CD8-positive, alpha-beta memory T cell (primary cell): ENCODE data around the gene PLCD1. TPM values are rescaled to one million over a fixed set of nuclear protein-coding genes. Genes with fewer than 3 reads are reported as not detected.
A peak's percentile ranks its signal among the peaks of the same experiment; 100 is the strongest.

ENCODE experiments used
- CTCF ChIA-PET: fragments of 350-600 bp; sonication (Branson Sonifier 250); formaldehyde crosslinking; loops from one replicate; lab custom pipeline; 2021; ENCODE audit warnings: antibody characterized with exemption; lab: Charles Lee
- POLR2A ChIA-PET: fragments of 350-600 bp; sonication (Branson Sonifier 250); formaldehyde crosslinking; loops from one replicate; lab custom pipeline; 2021; ENCODE audit warnings: antibody characterized with exemption; lab: Charles Lee
- DNase-seq, 5 donors: peaks; one replicate each; pipeline versions ENCODE4 v3.0.0 to v3.0.0-alpha.2; 2020 to 2022; ENCODE audit warnings: mixed read lengths in 1 of 5
- H3K27ac ChIP-seq: one replicate; pipeline ENCODE4 v1.7.0; 2013; ENCODE audit warnings: low read depth, mild to moderate bottlenecking, low read length, moderate library complexity
- H3K27me3 ChIP-seq: 2 replicates; pipeline ENCODE4 v1.7.0; 2013; ENCODE audit warnings: low read length, mild to moderate bottlenecking; ENCODE audit not compliant: insufficient read depth, poor library complexity, severe bottlenecking
- H3K36me3 ChIP-seq: 2 replicates; pipeline ENCODE4 v1.7.0; 2013; ENCODE audit warnings: mild to moderate bottlenecking, low read length, moderate library complexity; ENCODE audit not compliant: insufficient read depth
- H3K4me1 ChIP-seq: 2 replicates; pipeline ENCODE4 v1.7.0; 2013; ENCODE audit warnings: mild to moderate bottlenecking, low read length, moderate library complexity; ENCODE audit not compliant: insufficient read depth
- H3K4me3 ChIP-seq: 2 replicates; pipeline ENCODE4 v1.7.0; 2013; ENCODE audit warnings: mild to moderate bottlenecking, low read length
- H3K9me3 ChIP-seq: 2 replicates; pipeline ENCODE4 v1.7.0; 2013; ENCODE audit warnings: mild to moderate bottlenecking, low read length
- H3K27ac Mint-ChIP-seq, 8 donors: one replicate each; pipeline ENCODE4 v1.8.0; 2020 to 2021; ENCODE audit warnings: mixed read lengths in 8 of 8, mild to moderate bottlenecking in 6 of 8, inconsistent platforms in 3 of 8, moderate library complexity in 3 of 8
- H3K27me3 Mint-ChIP-seq, 2 donors: one replicate each; pipeline ENCODE4 v1.8.0; 2020 to 2021; ENCODE audit warnings: mixed read lengths in 2 of 2, mild to moderate bottlenecking in 1 of 2, moderate library complexity in 1 of 2
- H3K36me3 Mint-ChIP-seq, 3 donors: one replicate each; pipeline ENCODE4 v1.8.0; 2020 to 2021; ENCODE audit warnings: mixed read lengths in 3 of 3, inconsistent platforms in 1 of 3, mild to moderate bottlenecking in 1 of 3
- H3K4me1 Mint-ChIP-seq, 3 donors: one replicate each; pipeline ENCODE4 v1.8.0; 2020 to 2021; ENCODE audit warnings: mixed read lengths in 3 of 3, inconsistent platforms in 1 of 3, mild to moderate bottlenecking in 1 of 3
- H3K4me3 Mint-ChIP-seq, 7 donors: one replicate each; pipeline ENCODE4 v1.8.0; 2020 to 2021; ENCODE audit warnings: mixed read lengths in 7 of 7, mild to moderate bottlenecking in 6 of 7, moderate library complexity in 4 of 7, inconsistent platforms in 2 of 7
- H3K9me3 Mint-ChIP-seq, 5 donors: one replicate each; pipeline ENCODE4 v1.8.0; 2020 to 2022; ENCODE audit warnings: mixed read lengths in 5 of 5, mild to moderate bottlenecking in 3 of 5, moderate library complexity in 2 of 5, inconsistent platforms in 1 of 5
- polyA plus RNA-seq: library from polyadenylated mRNA; unstranded; fragments of 300-500 nt; fragmentation: Illumina TruSeq; gene quantifications from one replicate; pipeline ENCODE4 v1.2.3, GENCODE V29; 2021
- total RNA-seq, 2 experiments: library from RNA; stranded (reverse); gene quantifications; one replicate each; pipeline ENCODE4 v1.2.3, GENCODE V29; 2021

PLCD1 gene
- total and polyA plus RNA-seq, 3 experiments from 2014 or later: 12.8 to 36.4 (median 18.5) TPM

DNA sequence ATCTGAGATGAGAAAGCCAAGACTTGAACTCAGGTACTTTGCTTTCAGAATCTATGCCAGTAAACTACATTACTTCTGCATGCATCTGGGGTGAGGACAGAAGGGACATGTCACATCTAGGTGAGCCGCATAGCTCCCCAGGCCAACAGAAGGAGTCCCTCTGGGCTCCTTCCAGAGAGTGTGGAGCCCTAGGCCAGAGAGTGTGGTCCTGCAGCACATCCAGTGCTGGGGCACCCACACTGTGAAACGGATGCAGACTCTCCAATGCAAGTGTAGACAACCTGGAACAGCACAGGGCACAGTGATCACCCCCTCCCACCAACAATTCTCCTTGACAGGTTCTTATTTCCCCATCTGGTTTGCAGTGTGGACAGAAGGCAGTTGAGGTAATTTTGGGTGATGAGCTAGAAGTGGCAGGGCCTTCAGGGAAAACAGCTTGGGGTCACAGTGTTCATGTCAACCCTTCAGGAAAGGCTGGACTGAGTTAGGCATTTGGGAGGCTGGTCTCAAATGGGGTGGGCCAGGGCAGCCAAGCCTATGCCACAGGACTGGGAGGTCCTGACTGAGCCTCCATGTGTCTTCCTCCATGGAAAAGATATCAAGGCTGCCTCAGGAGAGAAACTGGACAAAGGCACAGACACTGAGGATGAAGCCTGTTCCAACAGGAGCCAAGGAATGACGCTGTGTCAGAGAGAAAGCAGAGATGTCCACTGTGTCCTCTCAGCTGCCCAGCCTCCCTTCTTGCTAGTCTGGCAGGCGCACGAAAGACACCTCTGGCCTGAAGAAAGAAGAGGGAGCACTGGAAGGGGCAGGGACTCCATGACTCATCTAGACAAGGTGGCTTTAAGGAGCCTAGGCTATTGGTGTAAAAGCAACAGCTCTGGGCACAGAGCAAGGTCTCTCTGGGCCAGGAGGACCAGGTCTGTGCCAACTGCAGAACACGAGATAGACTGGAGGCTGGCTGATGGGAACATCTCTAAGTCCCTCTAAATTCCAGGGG is 1.7 kb downstream of the PLCD1 start:
- CTCF ChIA-PET: interaction anchor here (1.8 kb wide), 1 partner anchor 11 kb away, joined by 7 read pairs; the partner anchor contains the start of gene DLEC1
- peaks cover 53% of the 10 kb centered on the region for H3K4me1 ChIP-seq

GRCh38 chr3:38026856-38027255 is 2.6 kb downstream of the PLCD1 start:
- Histone ChIP-seq H3K4me1 (peaks cover 62% of the 10 kb centered on the region), H3K9me3 (no peaks in the 10 kb centered on the region), H3K4me3 (no peak overlapping the region), H3K36me3 (no peaks in the 10 kb centered on the region), H3K27ac (no peak overlapping the region), H3K27me3 (peaks cover 8% of the 10 kb centered on the region)
- H3K9me3 Mint-ChIP-seq: no peaks in the 10 kb centered on the region
- peak overlapping the region in 2 of 7 donors; percentile 79 to 83 for H3K4me3 Mint-ChIP-seq
- H3K27me3 Mint-ChIP-seq: peaks cover 0 to 7% of the 10 kb centered on the region in 2 donors
- H3K4me1 Mint-ChIP-seq: peaks cover 45 to 76% (median 55%) of the 10 kb centered on the region in 3 donors
- no peak for DNase-seq
- CTCF ChIA-PET: interaction anchor here (1.8 kb wide), 1 partner anchor 12 kb away, joined by 7 read pairs; the partner anchor contains the start of gene DLEC1
- H3K27ac Mint-ChIP-seq: peak overlapping the region in 6 of 8 donors; percentile 26 to 92 (median 74)
- H3K36me3 Mint-ChIP-seq: peaks cover 0 to 12% (median 0%) of the 10 kb centered on the region in 3 donors
- POLR2A ChIA-PET: interaction anchor here (0.8 kb wide), 1 partner anchor 12 kb away, joined by 3 read pairs; the partner anchor contains the start of gene DLEC1

More for the DNA sequence above, 1.7 kb downstream of the PLCD1 start:
- Histone ChIP-seq H3K27me3 (peaks cover 8% of the 10 kb centered on the region), H3K4me3 (no peak overlapping the region), H3K27ac (no peak overlapping the region), H3K36me3 (no peaks in the 10 kb centered on the region), H3K9me3 (no peaks in the 10 kb centered on the region)
- Mint-ChIP-seq H3K36me3 (peaks cover 0 to 12% (median 0%) of the 10 kb centered on the region in 3 donors), H3K4me1 (peaks cover 39 to 71% (median 51%) of the 10 kb centered on the region in 3 donors), H3K9me3 (no peaks in the 10 kb centered on the region), H3K4me3 (peak overlapping the region; percentile 68 to 90 (median 80)), H3K27ac (peak overlapping the region in 7 of 8 donors; percentile 28 to 86 (median 51)), H3K27me3 (peaks cover 0 to 7% of the 10 kb centered on the region in 2 donors)
- DNase-seq: no peak
- POLR2A ChIA-PET: interaction anchor here (0.8 kb wide), 1 partner anchor 11 kb away, joined by 3 read pairs; the partner anchor contains the start of gene DLEC1

DNA sequence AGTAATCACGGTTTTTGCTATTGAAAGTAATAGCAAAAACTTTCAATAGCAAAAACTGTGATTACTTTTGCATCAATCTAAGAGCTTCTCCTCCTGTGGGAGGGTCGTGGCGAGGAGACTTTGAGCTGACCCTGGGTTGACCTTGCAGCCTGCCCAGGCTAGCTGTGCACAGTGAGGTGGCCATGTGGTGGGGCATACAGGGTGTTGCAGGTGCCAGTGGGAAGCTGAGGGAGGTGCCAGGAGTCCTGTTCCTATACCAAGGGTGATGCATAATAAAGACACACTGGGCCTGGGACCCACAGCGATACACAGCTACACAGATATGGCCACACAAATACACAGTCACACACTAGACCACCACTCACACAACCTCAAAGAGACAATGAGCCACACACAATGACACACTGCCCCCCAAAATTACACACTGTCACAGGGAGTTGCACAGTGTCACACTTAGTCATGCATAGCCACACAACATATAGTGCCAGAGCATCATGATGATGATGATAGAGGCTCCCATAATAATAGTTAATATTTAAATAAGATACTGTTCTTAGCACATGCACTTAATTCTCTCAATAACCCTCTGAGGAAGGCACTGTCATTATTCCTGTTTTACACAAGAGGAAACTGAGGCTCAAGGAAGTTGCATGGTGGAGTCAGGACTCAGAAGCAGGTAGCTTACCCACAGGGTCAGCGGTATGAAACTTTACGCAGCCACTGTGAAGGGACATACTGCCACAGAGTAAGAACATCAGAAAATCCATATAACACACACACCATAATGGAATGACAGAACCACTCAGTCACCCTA is 6.3 kb downstream of the PLCD1 start:
- Mint-ChIP-seq H3K27ac (peak overlapping the region; percentile 77 to 99 (median 94)), H3K4me1 (peaks cover 43 to 69% (median 52%) of the 10 kb centered on the region in 3 donors), H3K27me3 (peaks cover 0 to under 1% of the 10 kb centered on the region in 2 donors), H3K4me3 (peak overlapping the region; percentile 85 to 96 (median 92)), H3K36me3 (peaks cover 7 to 40% (median 10%) of the 10 kb centered on the region in 3 donors), H3K9me3 (no peaks in the 10 kb centered on the region)
- no peaks in the 10 kb centered on the region for H3K9me3 ChIP-seq
- CTCF ChIA-PET: interaction anchor here (0.9 to 4.1 kb wide), 5 partner anchors 17 to 21 kb away, joined by 3 to 20 read pairs (median 5); partner anchors contain the start of gene DLEC1
- DNase-seq: peak in 1 of 5 donors; percentile 42
- H3K4me1 ChIP-seq: peaks cover 34% of the 10 kb centered on the region
- no peaks in the 10 kb centered on the region for H3K27me3 ChIP-seq
- H3K27ac ChIP-seq: peak overlapping the region; percentile 82
- no peaks in the 10 kb centered on the region for H3K36me3 ChIP-seq
- peak overlapping the region; percentile 88 for H3K4me3 ChIP-seq
- POLR2A ChIA-PET: no interaction called here

DNA sequence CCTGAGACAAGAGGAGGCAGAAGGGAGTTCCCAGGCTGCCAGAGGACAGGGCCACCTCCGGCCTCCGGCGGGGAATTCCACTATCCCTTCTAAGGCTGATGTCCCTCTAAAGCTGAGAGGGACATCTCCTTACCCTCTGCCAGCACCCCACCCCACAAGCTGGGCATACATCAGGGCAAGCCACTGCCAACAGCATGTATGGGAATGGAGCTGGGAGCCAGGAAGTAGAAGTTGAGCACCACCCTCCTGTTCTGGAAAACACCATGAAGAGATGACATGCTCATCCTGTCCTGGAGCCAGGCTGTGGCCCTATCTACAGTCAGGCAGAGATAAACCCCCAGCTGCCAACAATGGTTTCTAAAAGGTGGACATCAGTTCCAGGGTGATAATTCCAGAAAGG is 7.1 kb downstream of the PLCD1 start:
- Histone ChIP-seq H3K27me3 (no peaks in the 10 kb centered on the region), H3K4me3 (no peak overlapping the region), H3K4me1 (peaks cover 34% of the 10 kb centered on the region), H3K9me3 (no peaks in the 10 kb centered on the region), H3K36me3 (no peaks in the 10 kb centered on the region), H3K27ac (no peak overlapping the region)
- H3K4me1 Mint-ChIP-seq: peaks cover 38 to 62% (median 52%) of the 10 kb centered on the region in 3 donors
- peak overlapping the region in 7 of 8 donors; percentile 20 to 94 (median 66) for H3K27ac Mint-ChIP-seq
- peak in 1 of 5 donors; percentile 31 for DNase-seq
- CTCF ChIA-PET: interaction anchor here (0.9 to 4.1 kb wide), 6 partner anchors 13 to 20 kb away, joined by 3 to 20 read pairs (median 4); partner anchors contain the start of gene DLEC1
- peak overlapping the region in 2 of 7 donors; percentile 92 to 94 for H3K4me3 Mint-ChIP-seq
- peaks cover 8 to 48% (median 16%) of the 10 kb centered on the region in 3 donors for H3K36me3 Mint-ChIP-seq
- no peaks in the 10 kb centered on the region for H3K9me3 Mint-ChIP-seq
- POLR2A ChIA-PET: no interaction called here
- H3K27me3 Mint-ChIP-seq: no peaks in the 10 kb centered on the region

GRCh38 chr3:38021196-38021595 is 8.2 kb downstream of the PLCD1 start:
- H3K27me3 ChIP-seq: no peaks in the 10 kb centered on the region
- Mint-ChIP-seq H3K27ac (peak overlapping the region in 7 of 8 donors; percentile 16 to 79 (median 61)), H3K4me3 (peak overlapping the region in 1 of 7 donors; percentile 46), H3K27me3 (no peaks in the 10 kb centered on the region), H3K4me1 (peaks cover 38 to 55% (median 52%) of the 10 kb centered on the region in 3 donors), H3K9me3 (peaks cover 0 to 5% (median 0%) of the 10 kb centered on the region in 5 donors), H3K36me3 (peaks cover 15 to 59% (median 24%) of the 10 kb centered on the region in 3 donors)
- peak in 1 of 5 donors; percentile 17 for DNase-seq
- ChIA-PET POLR2A (no interaction called here), CTCF (interaction anchor here (1.3 to 4.1 kb wide), 2 partner anchors 12 to 18 kb away, joined by 3 to 20 read pairs; no protein-coding TSS in a partner anchor)
- no peaks in the 10 kb centered on the region for H3K9me3 ChIP-seq
- H3K4me1 ChIP-seq: peaks cover 34% of the 10 kb centered on the region
- H3K4me3 ChIP-seq: no peak overlapping the region
- H3K27ac ChIP-seq: no peak overlapping the region
- H3K36me3 ChIP-seq: peaks cover 7% of the 10 kb centered on the region

DNA sequence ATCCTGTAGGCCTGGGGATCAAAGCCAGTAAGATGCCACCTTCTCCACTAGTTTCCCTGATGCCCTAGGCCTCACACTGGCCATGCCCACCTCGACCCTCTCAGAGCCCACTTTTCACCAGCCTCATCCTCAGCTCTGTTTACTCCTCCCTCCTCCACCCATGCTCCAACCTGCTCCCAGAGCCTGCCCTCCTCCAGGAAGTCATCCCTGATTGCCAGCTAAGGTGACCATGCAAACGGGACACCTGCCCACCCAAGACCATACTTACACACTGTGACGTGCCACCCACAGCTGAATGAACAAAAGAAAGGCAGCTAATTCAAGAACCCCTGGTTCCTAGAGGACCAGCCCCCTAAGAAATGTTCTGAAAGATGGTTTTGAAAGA is 9.1 kb downstream of the PLCD1 start:
- H3K4me1 Mint-ChIP-seq: peaks cover 32 to 48% (median 45%) of the 10 kb centered on the region in 3 donors
- peak in 1 of 5 donors; percentile 12 for DNase-seq
- CTCF ChIA-PET: interaction anchor here (1.2 to 4.1 kb wide), 5 partner anchors 15 to 46 kb away, joined by 3 to 20 read pairs (median 5); no protein-coding TSS in a partner anchor
- peaks cover 26% of the 10 kb centered on the region for H3K4me1 ChIP-seq
- H3K27me3 ChIP-seq: no peaks in the 10 kb centered on the region
- H3K4me3 Mint-ChIP-seq: peak overlapping the region in 1 of 7 donors; percentile 46
- POLR2A ChIA-PET: interaction anchor here (1.2 kb wide), 1 partner anchor 14 kb away, joined by 3 read pairs; no protein-coding TSS in a partner anchor
- peaks cover 0 to 5% (median 4%) of the 10 kb centered on the region in 5 donors for H3K9me3 Mint-ChIP-seq
- H3K4me3 ChIP-seq: no peak overlapping the region
- H3K36me3 ChIP-seq: peaks cover 16% of the 10 kb centered on the region
- peak overlapping the region in 6 of 8 donors; percentile 3 to 34 (median 22) for H3K27ac Mint-ChIP-seq
- no peak overlapping the region for H3K27ac ChIP-seq
- no peaks in the 10 kb centered on the region for H3K9me3 ChIP-seq
- peaks cover 20 to 67% (median 31%) of the 10 kb centered on the region in 3 donors for H3K36me3 Mint-ChIP-seq
- H3K27me3 Mint-ChIP-seq: no peaks in the 10 kb centered on the region
